GM18858 (cell line): ENCODE data around the gene MTOR.

Experiments used
- ATAC-seq: cut with Tn5 transposase; IDR thresholded peaks from one replicate; pipeline ENCODE4 v1.9.1; 2021; ENCODE audit not compliant: unreplicated experiment

Gene MTOR

DNA sequence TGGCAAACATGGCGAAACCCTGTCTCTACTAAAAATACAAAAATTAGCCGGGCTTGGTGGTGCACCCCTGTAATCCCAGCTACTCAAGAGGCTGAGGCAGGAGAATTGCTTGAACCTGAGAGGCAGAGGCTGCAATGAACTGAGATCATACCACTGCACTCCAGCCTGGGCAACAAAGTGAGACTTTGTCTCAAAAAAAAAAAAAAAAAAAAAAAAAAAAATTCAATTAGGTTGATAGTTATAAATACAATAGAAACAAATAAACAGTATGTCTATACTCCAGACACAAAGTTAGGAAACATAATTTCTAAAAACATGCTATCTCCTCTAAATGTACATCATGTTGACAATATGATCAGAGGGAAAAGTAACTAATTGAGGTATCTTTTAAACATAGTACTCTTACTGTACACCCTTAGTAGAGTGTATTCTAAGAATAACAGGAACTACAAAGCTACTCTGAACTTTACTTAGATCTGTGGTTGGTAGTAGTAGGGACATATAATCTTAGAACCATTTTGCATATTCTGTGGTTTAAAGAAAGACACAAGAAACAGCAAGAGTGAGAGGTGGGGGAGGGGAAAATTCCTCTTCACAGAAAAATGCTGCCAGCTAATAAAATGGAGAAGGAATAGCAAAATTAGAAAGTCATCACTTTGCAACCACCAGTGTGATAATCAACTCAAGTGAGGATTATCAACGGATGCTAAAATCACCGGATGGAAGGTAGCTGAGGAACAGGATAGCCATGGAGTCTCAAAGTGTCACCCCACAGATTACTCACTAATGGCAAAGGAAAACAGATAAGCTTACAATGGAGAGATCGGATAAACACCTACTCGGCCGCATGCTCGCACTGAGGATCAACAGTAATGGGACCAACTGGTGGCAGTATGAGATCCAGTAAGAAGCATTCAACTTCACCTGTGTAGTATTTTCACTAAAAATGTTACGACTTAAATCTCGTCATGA is 35.0 kb downstream of the MTOR start:
- ATAC-seq = no peak

DNA sequence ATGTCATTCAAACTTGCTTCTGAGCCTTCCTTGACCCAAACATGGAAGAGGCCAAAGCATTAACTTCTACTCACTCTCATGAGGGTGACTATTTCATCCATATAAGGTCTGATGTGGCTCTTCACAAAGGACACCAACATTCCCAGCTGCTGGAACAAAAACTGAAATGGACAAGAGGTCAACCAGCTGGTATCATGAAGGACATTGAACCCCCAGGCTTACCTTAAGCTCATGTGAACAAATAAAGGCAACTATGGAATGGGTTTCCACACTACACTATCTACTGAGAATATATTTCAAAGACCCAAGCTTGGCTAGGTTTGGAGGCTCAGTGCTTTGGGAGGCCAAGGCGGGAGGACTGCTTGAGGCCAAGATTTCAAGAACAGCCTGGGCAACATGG is 46.3 kb downstream of the MTOR start:
- ATAC-seq = no peak

DNA sequence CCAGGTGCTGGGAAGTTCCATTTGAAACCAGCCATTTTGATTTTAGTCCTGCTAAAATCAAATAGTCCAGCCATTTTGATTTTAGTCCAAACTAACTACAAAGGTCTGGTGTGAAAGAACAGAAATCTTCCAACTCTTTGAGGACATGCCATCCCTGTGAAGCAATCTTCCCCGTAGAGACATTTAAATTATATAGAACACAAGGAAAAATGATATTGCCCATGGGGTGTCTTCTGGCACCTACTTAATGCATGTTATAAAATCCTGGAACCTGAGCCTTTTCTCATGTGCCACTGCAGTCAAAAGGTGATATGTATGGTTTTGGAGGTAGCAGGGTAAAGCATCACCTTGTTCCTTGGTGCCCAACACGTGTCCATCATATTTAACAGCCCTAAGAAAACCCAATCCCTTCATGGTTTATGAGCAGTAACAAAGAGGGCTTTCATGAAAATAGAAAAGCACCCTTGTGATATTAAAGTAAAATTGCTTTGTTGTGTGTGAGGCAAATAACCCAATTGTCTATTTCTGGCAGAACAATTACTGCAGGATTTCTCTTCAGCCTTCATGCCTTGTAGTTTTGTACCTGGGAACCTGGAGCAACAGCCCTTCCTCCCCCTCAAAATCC is 46.9 kb downstream of the MTOR start:
- no peak for ATAC-seq

DNA sequence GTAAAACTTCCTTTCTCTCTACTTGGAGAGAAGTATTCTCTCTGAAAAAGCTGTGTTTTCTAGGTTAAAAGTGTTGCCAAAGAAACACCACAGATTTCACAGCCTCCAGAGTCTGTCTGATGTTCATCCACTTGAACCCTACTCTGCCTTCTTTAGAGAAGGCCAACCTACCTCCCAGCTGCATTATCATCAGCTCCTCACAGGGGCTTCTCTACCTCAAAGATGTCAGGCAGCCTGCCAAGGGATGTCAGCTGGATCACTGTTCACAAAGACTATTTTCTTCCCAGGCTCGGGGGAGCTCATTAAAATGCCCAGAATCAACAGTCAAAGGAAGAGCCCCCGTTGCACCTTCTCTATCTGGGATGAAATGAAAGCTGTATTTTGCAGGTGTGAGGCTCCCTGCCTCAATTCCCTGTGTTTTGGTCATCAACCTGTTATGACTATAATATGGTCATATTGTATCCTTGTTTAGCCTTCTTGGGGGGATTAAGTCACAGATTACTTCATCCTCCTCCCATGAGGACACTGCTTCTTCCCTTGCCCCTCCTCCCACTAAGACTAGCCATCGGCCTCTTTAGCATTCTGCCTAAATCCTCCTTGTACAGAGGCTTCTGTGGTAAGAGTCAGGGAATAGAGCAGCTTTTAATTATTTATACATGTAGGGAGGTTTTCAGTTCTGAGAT is 47.5 kb downstream of the MTOR start:
- ATAC-seq = no peak

DNA sequence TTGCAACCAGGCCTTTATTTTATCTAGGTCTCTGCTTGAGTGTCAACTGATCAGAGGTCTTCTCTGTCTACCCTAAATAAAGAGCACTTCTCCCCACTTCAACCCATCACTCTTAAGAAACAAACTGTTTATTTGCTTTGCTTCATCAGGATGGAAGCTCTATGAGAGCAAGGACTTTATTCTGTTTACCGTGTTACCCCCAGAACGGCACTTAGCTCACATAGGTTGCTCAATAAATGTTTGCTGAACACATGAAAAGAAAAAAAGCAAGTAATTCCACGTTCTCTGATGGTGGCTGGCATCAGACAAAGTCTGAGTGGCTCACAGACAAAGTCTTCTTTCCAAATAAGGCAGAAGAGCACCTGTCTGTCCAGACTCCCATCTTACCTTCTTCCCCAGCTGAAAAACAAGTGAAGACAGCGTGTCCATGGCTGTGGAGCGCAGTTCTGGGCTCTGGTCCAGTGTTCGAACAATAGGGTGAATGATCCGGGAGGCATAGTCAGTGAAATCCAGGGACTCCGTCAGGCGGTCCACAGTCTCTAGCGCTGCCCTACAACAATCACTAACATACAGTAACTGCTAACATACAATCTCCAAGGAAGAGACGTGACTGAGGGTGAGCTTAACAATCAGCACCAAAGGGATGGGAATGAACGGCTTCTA is 50.3 kb downstream of the MTOR start:
- no peak for ATAC-seq

DNA sequence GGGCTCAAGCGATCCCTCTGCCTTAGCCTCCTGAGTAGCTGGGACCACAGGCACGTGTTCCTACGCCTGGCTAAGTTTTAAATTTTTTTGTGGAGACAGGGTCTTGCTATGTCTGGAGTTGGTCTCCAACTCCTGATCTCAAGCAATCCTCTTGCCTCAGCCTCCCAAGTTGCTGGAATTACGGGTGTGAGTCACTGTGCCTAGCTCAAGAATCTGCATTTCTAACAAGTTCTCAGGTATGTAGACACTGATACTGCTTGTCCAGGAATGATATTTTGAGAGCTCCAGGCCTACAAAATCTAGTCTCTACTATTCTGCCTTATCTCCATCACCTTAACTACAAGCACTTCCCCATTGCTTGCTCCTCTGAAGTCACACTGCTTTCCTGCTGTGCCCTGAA is 50.9 kb downstream of the MTOR start:
- no peak for ATAC-seq

DNA sequence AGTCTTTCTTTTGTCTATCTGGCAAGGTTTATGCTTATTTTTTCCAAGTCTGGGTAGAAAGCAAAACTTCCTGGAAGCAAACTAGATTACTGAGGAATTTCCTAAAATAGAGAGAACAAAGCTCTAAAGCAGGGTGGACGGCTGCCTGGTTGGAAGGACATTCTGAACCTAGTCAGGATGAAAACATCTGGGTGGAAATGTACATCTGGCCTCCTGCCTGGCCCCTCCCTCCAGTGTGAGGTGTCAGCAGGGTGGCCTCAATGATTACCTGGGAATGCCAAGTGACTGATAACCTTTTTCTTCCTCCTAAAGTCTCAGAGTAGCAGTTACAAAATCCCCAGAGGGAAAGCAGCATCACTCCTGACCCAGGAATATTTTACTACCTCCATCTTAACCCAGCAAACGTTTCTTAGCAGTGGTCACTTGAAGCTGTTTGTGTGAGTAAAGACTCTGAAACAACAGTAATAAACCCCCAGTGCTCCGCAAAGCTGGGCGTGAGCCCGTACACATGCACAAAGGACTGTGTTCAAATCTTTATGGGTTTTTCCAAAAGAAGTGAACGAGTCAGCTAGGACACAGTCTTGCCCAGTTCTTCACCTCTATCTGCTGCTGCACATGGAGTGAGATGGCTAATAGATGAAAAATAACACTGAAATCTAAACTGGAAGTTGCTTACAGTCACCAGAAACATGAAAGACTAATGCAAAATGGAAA is 54.3 kb downstream of the MTOR start:
- no peak for ATAC-seq

DNA sequence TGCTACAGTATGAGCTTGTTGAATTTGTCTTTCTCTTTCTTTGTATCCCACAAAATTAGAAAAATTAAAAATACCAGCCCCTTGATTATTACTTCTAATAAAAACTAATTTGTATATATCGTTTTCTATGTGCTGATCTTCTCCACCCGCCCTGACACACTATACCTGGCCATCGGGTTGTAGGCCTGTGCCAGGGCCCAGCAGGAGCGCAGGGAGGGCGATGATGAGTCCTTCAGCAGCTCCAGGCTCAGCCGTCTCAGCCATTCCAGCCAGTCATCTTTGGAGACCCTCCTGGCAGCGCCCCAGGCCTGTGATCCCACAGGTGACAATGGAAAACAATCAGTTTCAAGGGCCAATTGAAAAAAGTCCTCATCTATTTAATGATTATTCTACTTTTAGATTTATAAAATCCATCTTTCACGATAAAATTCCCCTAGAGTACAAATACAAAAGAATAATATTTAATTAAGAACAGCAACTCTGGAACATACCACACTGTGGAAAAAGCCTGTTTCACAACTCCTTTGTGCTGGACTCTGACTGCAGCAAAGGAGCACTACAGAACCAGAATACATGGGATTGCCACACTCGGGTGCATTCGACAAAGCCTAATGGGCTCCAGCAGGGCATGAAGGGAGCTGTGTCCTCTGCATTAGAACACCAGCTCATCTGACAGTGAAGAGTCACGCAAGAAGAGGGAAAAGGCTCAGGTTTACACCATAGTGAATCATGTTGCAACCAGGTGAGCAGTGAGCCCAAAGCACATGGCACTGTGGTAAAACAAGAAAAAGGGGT is 57.8 kb downstream of the MTOR start:
- no peak for ATAC-seq

DNA sequence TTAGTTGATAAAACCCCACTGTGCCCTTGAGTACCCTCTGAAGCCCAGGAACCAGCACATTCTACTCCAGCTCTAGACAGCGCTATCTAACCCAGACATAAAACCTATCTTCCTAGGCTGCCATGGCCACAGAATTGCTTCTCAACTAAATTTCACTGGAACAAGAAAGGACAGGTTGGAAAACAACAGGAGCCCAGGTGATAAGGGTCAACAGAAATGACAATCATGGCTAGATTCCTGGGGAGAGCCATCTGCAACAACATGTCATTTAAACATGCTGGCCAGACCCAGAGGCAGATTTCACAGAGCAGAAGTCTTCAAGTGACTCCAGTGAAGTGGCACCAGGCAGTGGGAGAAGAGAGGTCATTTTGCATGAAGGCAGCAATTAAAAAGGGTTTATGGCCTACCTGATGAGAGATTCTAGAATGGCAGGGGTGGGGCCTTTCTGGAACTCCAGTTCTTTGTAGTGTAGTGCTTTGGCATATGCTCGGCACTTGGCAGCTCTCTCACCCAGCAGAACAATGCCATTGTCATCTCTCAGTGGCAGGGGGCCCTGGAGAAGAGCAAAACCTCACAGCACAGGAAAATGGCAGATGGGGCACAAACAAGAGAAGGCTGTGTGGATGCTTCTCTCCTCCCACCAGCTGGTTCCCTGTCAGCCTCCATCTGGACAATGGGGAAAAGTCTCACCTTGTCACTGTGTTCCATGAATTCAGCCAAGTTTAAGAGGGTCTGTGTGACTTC is 63.3 kb downstream of the MTOR start:
- no peak for ATAC-seq

DNA sequence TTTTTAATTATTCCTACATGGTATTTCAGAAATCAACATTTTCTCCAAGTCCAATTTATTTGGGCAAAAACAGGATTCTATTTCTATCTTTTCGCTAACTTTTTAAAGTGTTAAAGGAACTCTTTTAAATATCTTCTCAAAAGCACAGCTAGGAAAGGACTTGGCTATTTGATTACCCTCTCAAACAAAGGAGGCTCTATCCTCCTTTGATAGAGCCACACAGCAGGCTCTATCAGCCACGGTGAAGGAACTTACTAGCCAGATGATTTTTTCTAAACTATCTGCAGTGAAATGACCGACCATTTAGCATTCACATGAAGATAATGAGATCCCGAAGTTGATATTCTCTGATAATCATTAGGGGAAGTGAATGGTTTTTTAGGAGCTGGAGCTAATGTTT is 64.1 kb downstream of the MTOR start:
- ATAC-seq = no peak

DNA sequence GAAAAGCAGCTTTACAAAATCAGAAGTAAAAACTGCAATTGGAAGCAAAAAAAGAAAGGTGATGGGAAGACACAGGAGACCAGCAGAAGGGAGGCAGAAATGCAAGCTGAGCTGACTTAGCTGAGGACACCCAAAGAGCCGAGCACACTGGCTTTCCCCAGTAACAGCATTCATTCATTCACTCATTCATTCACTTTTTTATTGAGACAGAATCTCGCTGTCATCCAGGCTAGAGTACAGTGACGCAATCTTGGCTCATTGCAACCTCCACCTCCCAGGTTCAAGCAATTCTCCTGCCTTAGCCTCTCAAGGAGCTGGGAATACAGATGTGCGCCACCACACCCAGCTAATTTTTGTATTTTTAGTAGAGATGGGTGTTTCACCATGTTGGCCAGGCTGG is 65.0 kb downstream of the MTOR start:
- ATAC-seq = no peak

DNA sequence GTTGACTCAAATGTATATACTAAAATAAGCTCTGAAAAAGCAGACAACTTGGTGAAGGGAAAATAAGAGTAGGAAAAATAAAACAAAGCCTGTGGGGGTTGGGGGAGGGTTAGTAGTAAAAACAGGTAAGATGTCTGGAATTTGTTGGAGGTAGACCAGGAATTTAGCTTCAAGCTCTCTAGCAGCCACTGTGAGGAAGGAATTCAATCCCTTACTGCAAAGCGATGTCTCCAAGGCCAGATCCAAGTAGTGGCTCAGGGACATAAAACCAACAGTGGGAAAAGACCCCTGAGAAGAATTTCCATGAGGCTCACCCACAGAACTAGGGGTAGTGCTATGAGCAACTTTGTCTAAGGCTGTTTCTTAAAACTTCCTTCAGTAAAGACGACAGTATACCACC is 65.4 kb downstream of the MTOR start:
- no peak for ATAC-seq

DNA sequence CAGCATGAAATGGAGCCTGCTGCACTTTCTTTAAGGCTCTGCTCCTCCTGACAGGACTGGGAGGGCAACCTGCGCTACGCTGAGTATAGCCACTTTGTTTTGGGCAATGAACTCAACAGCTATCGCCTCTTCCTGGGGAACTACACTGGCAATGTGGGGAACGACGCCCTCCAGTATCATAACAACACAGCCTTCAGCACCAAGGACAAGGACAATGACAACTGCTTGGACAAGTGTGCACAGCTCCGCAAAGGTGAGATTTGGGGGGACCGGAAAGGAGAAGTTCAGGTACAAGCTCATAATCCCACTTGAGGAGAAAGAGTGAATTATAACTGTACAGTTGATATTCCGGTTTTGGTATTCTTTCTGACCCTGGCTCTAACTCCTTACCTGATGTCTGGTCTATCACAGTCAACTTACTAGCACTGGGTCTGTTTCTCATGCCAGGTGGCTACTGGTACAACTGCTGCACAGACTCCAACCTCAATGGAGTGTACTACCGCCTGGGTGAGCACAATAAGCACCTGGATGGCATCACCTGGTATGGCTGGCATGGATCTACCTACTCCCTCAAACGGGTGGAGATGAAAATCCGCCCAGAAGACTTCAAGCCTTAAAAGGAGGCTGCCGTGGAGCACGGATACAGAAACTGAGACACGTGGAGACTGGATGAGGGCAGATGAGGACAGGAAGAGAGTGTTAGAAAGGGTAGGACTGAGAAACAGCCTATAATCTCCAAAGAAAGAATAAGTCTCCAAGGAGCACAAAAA is 67.8 kb downstream of the MTOR start:
- no peak for ATAC-seq

DNA sequence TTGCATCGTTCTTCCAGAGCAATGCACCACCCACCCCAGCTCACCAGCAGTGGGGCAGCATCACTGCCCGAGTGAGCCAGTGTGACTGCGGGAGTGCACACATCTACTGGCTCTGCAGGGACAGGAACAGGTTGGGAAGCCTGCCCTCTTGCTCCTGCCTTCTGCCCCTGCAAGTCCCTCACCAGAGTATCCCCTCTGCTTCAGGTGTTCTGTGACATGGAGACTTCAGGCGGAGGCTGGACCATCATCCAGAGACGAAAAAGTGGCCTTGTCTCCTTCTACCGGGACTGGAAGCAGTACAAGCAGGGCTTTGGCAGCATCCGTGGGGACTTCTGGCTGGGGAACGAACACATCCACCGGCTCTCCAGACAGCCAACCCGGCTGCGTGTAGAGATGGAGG is 69.0 kb downstream of the MTOR start:
- ATAC-seq = no peak

DNA sequence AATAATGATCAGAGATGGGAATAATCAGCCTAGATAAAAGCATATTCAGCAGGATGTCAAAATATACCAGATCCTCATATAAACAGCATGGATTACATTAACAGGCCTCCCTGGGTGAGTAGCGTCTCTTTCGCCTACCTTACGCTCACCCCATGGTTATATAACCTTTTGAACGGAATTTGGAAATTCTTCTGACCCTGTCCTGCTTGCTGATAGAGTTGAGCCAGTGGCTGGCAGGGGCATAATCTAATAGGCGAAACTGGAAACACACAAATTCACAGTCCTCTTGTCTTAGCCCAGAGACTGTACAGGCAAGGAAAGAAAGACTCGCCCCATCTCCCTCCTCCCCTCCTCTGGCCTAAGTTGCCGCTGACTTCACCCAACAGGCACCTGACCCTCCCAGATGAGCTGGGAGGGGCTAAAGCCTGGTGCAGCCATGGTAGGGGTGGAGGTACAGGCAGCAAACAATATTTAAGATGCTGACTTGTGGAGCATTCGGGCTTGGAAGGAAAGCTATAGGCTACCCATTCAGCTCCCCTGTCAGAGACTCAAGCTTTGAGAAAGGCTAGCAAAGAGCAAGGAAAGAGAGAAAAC is 73.4 kb downstream of the MTOR start, which contains the start of gene ANGPTL7:
ANGPTL7 (plus strand) TSS at position 498 of the 594 bp plus-strand sequence. CDS start 225 bp downstream, outside the sequence.
- no peak for ATAC-seq

DNA sequence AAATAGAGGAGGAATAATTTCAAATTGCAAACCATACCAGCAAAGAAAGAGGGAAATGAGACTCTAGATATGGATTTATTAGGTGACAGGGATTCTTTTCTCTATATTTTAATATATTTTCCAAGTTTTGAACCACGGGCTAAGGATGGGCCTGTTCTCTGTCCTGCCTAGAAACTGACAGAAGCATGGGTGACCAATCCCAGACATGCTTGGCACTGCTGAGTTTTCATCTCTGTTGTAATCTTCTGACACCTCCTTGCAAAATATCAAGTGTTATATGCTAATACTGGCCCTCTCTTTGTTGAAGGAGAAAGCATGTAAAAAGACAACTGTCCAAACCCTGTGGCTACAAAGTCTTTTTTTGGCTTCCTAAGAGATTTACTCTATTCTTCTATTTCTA is 74.0 kb downstream of the MTOR start:
- no peak for ATAC-seq

DNA sequence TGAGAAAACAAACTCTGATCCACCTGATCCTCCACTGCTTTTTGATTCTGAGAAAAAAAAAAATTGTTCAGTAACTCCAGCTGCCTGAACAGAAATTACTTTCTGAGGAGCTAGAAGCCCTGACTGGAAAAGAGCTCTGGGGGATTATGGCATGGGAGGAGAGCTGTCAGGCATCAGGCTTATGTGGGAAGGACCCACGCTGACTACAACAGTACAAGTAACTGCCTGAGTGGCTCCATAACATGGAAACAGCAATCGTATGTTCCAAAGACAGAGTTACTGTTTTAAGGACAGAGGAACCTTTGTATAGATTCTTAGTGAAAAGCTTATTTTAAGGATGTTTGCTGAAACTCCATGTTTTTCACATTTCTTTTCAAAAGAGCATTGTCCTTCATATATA is 74.4 kb downstream of the MTOR start:
- ATAC-seq = no peak

DNA sequence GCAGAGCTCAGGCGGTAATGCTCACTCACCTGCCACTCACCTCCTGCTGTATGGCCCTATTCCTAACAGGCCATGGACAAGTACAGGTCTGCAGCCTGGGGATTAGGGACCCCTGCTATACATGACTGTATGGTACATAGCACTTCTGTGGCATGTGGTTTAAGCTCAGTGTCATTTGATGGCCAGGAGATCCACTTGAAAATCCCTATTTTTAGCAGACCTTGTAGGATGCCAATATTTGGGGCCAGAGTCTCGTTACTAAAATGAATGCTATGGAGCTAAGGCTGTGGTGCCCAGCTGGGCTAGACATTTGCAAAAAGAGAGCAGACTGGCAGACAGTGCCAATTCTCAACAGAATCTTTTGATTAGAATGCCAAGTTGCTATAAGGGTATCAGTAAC is 74.9 kb downstream of the MTOR start:
- no peak for ATAC-seq
